SK-N-SH treated with all-trans-retinoic acid at 6 μM for 48 hours (cell line): ENCODE results near the gene RBFOX2.

ENCODE experiments used
- ARNTL ChIP-seq: fragments of 450-650 bp; formaldehyde crosslinking; IDR thresholded peaks from 2 replicates; pipeline ENCODE4 v1.5.0; 2020; ENCODE audit warnings: low read depth, mild to moderate bottlenecking, moderate library complexity, borderline replicate concordance
- TF ChIP-seq, protein P1 (sequence below): fragments of 250-450 bp; sonication (Bioruptor Pico); IDR thresholded peaks from 2 replicates; pipeline ENCODE4 v1.8.0; 2021; ENCODE audit warnings: low read depth, mild to moderate bottlenecking, moderate library complexity, borderline replicate concordance

DNA sequence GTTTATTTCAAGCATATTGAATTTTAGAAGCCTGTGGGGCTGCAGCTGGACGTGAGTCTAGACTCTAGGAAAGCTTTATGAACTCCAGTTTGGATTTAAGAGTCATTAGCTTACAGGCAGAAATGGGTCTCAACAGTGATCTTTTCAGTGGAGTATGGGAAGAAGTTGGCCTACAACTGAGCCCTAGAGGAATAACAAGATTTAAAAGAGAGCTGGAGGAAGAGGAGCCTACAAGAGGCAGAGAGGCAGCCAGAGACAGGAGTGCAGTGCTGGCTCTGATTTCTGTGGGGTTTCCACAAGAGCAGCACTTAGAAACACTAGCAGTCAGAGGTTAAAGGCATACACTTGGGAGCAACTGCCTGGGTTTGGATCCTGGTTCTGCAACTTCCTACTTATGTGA lies 293.1 kb downstream of the RBFOX2 start:
- no peak for TF ChIP-seq ARNTL (CRISPR knock-in tag)
- TF ChIP-seq, protein P1, sequence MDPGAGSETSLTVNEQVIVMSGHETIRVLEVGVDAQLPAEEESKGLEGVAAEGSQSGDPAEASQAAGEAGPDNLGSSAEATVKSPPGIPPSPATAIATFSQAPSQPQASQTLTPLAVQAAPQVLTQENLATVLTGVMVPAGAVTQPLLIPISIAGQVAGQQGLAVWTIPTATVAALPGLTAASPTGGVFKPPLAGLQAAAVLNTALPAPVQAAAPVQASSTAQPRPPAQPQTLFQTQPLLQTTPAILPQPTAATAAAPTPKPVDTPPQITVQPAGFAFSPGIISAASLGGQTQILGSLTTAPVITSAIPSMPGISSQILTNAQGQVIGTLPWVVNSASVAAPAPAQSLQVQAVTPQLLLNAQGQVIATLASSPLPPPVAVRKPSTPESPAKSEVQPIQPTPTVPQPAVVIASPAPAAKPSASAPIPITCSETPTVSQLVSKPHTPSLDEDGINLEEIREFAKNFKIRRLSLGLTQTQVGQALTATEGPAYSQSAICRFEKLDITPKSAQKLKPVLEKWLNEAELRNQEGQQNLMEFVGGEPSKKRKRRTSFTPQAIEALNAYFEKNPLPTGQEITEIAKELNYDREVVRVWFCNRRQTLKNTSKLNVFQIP (CRISPR knock-in tag), result no peak
